ENCODE results near the gene GID4.

DNA sequence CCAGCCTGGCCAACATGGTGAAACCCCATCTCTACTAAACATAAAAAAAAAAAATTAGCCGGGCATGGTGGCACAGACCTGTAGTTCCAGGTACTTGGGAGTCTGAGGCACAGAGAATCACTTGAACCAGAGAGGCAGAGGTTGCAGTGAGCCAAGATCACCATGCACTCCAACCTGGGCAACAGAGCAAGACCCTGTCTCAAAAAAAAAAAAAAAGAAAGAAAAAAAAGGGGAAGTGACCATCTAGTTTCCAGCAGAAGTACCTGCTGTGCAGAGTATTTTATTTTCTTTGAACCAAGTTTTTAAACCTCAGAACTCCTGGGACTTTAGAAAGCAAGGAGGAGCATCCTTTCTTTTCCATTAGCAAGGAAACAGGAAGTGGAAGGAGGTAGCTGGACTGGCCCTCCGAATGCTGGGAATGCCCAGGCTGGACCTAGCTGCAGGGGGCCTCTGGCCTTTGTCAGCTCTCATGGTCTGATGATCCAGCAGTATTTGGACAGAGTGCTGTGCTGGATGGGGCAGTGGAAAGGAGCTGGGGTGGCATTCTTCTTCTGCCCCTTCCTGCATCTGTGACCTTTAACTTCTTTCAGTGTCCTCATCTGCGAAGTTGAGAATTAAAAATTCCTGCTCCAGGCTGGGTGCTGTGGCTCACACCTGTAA is 6.6 kb downstream of the GID4 start:
- TF ChIP-seq EP300 (IDR thresholded peaks at IDR 0.05; ENCODE audit: borderline replicate concordance) (no peak), TCF12 (IDR thresholded peaks at IDR 0.05; ENCODE audit: low read depth) (no peak), FOXM1 (IDR thresholded peaks at IDR 0.05; ENCODE audit: borderline replicate concordance, low read depth) (no peak), CEBPB (IDR thresholded peaks at IDR 0.05) (no peak), RAD21 (IDR thresholded peaks at IDR 0.05; ENCODE audit: low read depth) (no peak), USF1 (IDR thresholded peaks at IDR 0.05) (no peak), REST (IDR thresholded peaks at IDR 0.05; ENCODE audit: low read depth) (no peak), NFIC (IDR thresholded peaks at IDR 0.05) (no peak)
